SU-DHL-6 (cell line): ENCODE results near the gene CA7.

Experiments used
- H2AFZ ChIP-seq: fragments of 200-600 bp; sonication (generic); 2 replicates; pipeline ENCODE4 v1.6.1; 2014; ENCODE audit warnings: low read depth, mild to moderate bottlenecking, moderate library complexity, mixed read lengths, antibody characterized with exemption, low read length; ENCODE audit not compliant: severe bottlenecking
- H3F3A ChIP-seq: fragments of 200-600 bp; shearing (Covaris generic); 2 replicates; pipeline ENCODE4 v1.6.0; 2016; ENCODE audit warnings: antibody characterized with exemption, mild to moderate bottlenecking; ENCODE audit not compliant: insufficient read depth
- H3K27ac ChIP-seq: fragments of 200-600 bp; sonication (generic); 2 replicates; pipeline ENCODE4 v1.5.1; 2016; ENCODE audit warnings: low read depth, mild to moderate bottlenecking, low read length, moderate library complexity, mixed read lengths
- H3K27me3 ChIP-seq: fragments of 200-600 bp; sonication (generic), shearing (Covaris generic); 2 replicates; pipeline ENCODE4 v1.6.0; 2014; ENCODE audit warnings: mild to moderate bottlenecking, low read length
- H3K36me3 ChIP-seq: fragments of 200-600 bp; sonication (generic); 2 replicates; pipeline ENCODE4 v1.6.1; 2014; ENCODE audit warnings: mild to moderate bottlenecking, low read length, mixed read lengths
- H3K4me2 ChIP-seq: fragments of 300-600, 200-600 bp; shearing (Covaris generic), sonication (generic); 2 replicates; pipeline ENCODE4 v1.6.0; 2014; ENCODE audit warnings: low read length, low read depth, mild to moderate bottlenecking; ENCODE audit not compliant: poor library complexity, severe bottlenecking
- H3K4me3 ChIP-seq: fragments of 200-600 bp; sonication (generic); 2 replicates; pipeline ENCODE4 v1.5.1; 2014; ENCODE audit warnings: antibody characterized with exemption, low read length, mild to moderate bottlenecking, mixed read lengths; ENCODE audit not compliant: insufficient read depth, poor library complexity, severe bottlenecking
- H3K79me2 ChIP-seq: fragments of 200-600 bp; sonication (generic); 2 replicates; pipeline ENCODE4 v1.6.1; 2014; ENCODE audit warnings: mild to moderate bottlenecking, low read length, moderate library complexity; ENCODE audit not compliant: insufficient read depth
- H3K9ac ChIP-seq: fragments of 200-600 bp; sonication (generic); 2 replicates; pipeline ENCODE4 v1.7.0; 2014; ENCODE audit warnings: mild to moderate bottlenecking, low read length
- H3K9me2 ChIP-seq: fragments of 200-600 bp; sonication (generic); replicated peaks from 2 replicates; pipeline ENCODE4 v1.6.1; 2014; ENCODE audit warnings: low read length; ENCODE audit not compliant: insufficient read depth
- H3K9me3 ChIP-seq: fragments of 200-600 bp; sonication (generic); 2 replicates; pipeline ENCODE4 v1.6.1; 2014; ENCODE audit warnings: low read length, mixed read lengths; ENCODE audit not compliant: insufficient read depth
- H4K20me1 ChIP-seq: fragments of 200-600 bp; sonication (generic); 2 replicates; pipeline ENCODE4 v1.6.1; 2014; ENCODE audit warnings: low read depth, mild to moderate bottlenecking, antibody characterized with exemption, low read length, moderate library complexity, mixed read lengths
- CTCF ChIP-seq: fragments of 200-600 bp; sonication (generic); IDR thresholded peaks from one replicate; pipeline ENCODE4 v1.5.1; 2017; ENCODE audit warnings: antibody characterized with exemption, mild to moderate bottlenecking, low read length, moderate library complexity; ENCODE audit not compliant: insufficient read depth, poor library complexity, severe bottlenecking
- EZH2phosphoT487 ChIP-seq: fragments of 200-600 bp; sonication (generic), shearing (Covaris generic); conservative IDR thresholded peaks from 2 replicates; pipeline ENCODE4 v1.6.1; 2018; ENCODE audit warnings: mild to moderate bottlenecking, antibody characterized with exemption, low read length, moderate library complexity, mixed read lengths

The CA7 gene

GRCh38 chr16:66834746-66835145 is 9.5 kb upstream of the CA7 start:
- H3F3A ChIP-seq = peaks cover 3% of the 10 kb centered on the region; the same call in 1 of the 2 replicates
- no peak overlapping the region for H3K4me2 ChIP-seq
- H2AFZ ChIP-seq = no peak overlapping the region
- no peaks in the 10 kb centered on the region for H3K9me3 ChIP-seq
- no peak for TF ChIP-seq CTCF
- H3K9ac ChIP-seq = no peak overlapping the region
- no peaks in the 10 kb centered on the region for H4K20me1 ChIP-seq
- H3K27ac ChIP-seq = no peak overlapping the region
- no peaks in the 10 kb centered on the region for H3K36me3 ChIP-seq
- peaks cover 8% of the 10 kb centered on the region for H3K79me2 ChIP-seq
- no peaks in the 10 kb centered on the region for H3K9me2 ChIP-seq
- H3K4me3 ChIP-seq = no peak overlapping the region
- no peaks in the 10 kb centered on the region for H3K27me3 ChIP-seq

- Histone ChIP-seq H3F3A (no peaks in the 10 kb centered on the region), H3K4me2 (no peak overlapping the region), H3K9me3 (no peaks in the 10 kb centered on the region), H3K4me3 (no peak overlapping the region), H3K9me2 (no peaks in the 10 kb centered on the region), H2AFZ (no peak overlapping the region), H4K20me1 (no peaks in the 10 kb centered on the region), H3K27ac (no peak overlapping the region), H3K79me2 (no peaks in the 10 kb centered on the region), H3K27me3 (no peaks in the 10 kb centered on the region), H3K9ac (no peak overlapping the region), H3K36me3 (no peaks in the 10 kb centered on the region)
- TF ChIP-seq CTCF (no peak), EZH2phosphoT487 (no peak)
Observed at GRCh38 chr16:66840883-66841282, 3.3 kb upstream of the CA7 start.

GRCh38 chr16:66841366-66841765 is 2.8 kb upstream of the CA7 start:
- Histone ChIP-seq H4K20me1 (no peaks in the 10 kb centered on the region), H3K4me2 (no peak overlapping the region), H3K36me3 (no peaks in the 10 kb centered on the region), H3K9ac (no peak overlapping the region), H3F3A (no peaks in the 10 kb centered on the region), H3K79me2 (no peaks in the 10 kb centered on the region), H3K27ac (no peak overlapping the region), H2AFZ (no peak overlapping the region), H3K9me2 (no peaks in the 10 kb centered on the region), H3K27me3 (no peaks in the 10 kb centered on the region), H3K4me3 (no peak overlapping the region), H3K9me3 (no peaks in the 10 kb centered on the region)
- TF ChIP-seq CTCF (no peak), EZH2phosphoT487 (no peak)

- Histone ChIP-seq H2AFZ (no peak overlapping the region), H3K27me3 (no peaks in the 10 kb centered on the region), H3K4me2 (no peak overlapping the region), H4K20me1 (no peaks in the 10 kb centered on the region), H3K4me3 (no peak overlapping the region), H3K9me2 (no peaks in the 10 kb centered on the region), H3K9ac (no peak overlapping the region), H3K79me2 (no peaks in the 10 kb centered on the region), H3F3A (no peaks in the 10 kb centered on the region), H3K9me3 (no peaks in the 10 kb centered on the region), H3K36me3 (no peaks in the 10 kb centered on the region), H3K27ac (no peak overlapping the region)
- no peak for TF ChIP-seq CTCF
- TF ChIP-seq EZH2phosphoT487 = no peak
Observed at GRCh38 chr16:66842765-66843164, 1.4 kb upstream of the CA7 start.
